Activated CD4-positive, CD25-positive, alpha-beta regulatory T cell treated with anti-CD3 and anti-CD28 coated beads, Interleukin-2, amount 50 U/mL, for 24 hours (primary cell): ENCODE results near the gene CAMK2D.

Experiments used
- ATAC-seq, 2 donors: fragments of 150-1000 bp; cut with Tn5 transposase; one replicate each; pipeline ENCODE4 v1.10.0; 2021; ENCODE audit warnings: mild to moderate bottlenecking in 1 of 2, moderate library complexity in 1 of 2

The CAMK2D gene

GRCh38 chr4:113762186-113763028 lies 869 bp upstream of the CAMK2D start:
- ATAC-seq, result peak; percentile 72 to 76

DNA sequence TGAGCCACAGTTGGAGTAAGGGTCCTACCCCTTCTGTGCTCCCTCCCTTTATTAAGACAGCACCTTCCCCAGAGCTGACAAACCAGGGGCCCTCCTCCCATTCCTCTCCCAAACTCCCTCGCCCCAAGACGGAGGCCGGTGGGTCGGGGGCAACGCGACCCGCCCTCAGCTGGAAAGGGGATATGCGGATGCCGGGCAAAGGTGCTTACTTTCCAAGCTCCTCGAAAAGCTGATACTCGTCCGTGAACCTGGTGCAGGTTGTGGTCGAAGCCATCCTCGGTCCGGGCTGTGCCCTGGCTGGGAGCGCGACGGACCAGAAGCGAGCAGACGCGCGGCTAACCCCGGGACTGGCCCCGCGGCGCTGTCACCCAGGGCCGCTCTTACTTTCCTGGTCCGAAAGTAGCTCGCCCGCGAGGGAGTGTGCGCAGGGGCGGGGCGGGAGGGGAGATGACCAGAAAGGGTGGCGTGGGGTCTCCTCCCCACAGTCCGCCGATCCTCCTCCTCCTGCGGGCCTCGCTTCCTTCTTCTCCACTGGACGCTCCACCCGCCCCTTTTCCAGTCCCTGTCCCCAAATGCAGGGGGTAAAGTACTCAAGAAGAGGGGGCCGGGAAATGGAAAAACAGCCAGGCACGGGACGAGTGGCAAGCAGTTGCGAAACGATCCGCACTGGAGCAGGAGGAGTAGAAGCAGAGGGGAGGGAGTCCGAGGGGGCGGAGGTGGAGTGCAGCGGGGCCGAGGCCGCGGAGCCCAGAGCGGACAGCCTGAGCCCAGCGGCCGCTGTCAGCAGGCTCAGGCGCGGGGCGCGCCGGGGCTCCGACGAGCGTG lies 531 bp downstream of the CAMK2D start:
- ATAC-seq, result peak; percentile 7 to 10

DNA sequence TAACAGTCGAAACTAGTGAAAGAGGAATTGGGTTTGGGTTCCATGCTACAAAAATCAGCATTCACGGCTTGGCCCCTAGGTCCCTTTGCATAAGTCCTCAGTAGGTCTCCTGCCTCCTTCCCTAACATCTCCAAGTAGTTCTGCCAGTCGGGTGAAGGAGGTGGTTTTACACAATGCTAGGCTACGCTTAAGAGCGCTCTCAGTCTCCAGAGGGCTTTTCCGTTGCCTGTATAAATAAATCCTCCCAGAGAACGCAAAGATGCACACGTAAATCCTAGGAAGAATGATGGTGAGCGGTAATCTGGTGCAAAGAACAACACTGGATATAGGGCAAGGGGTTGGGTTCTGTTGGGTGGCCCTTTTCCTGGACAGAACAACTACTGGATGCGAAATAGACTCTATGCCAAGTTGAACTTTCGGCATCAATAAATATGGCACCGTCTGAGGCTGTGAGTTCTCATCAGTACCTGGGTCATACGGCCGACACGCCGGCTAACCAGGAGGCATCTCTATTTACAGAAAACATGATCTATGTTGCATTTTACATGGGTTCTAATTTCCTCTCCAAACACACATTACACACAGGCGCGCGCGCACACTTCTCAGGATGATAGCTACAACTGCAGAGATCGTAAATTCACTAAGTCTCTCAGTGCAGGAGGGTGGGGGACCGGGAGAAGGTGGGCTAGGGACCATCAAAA lies 1.3 kb downstream of the CAMK2D start:
- ATAC-seq, result no peak

- no peak for ATAC-seq
These were observed 1.8 kb downstream of the CAMK2D start for GRCh38 chr4:113759696-113760093.

DNA sequence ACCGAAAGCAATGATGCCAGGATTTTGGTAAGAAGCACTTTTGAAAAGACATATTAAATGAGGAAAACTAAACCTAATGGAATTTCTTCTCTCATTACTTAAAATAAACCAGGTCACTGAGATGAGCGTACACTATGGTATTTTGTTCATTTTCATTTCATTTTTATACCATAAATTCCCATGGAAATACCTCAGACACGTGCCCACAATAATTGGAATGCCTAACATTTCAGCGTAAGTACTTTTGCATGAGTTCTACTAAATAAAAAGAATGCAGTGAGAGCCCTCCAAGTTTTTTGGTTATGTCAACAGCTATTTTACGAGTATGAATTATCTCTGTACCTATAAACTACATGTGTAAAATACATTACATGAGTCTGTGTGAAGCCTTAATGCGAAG lies 3.2 kb downstream of the CAMK2D start:
- ATAC-seq, result no peak

DNA sequence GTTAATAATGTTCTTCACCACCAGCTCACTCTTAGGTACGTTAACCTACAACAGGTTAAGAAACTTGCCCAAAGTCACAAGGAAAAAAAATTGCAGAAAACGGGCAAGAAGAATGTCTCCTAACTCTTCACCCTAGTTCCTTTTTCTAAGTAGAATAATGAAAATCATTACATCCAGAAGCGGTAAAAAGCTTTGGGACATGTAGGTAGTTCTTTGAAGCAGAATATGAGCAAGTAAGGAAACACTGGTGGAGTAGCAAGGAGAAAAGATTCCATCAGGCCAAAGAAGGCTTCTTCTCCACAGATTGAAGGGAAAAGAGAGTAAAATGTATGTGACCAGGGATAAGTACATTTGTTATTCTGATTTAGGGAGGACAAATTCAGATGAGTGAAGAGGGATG lies 4.1 kb downstream of the CAMK2D start:
- no peak for ATAC-seq

GRCh38 chr4:113756005-113756410 lies 5.5 kb downstream of the CAMK2D start:
- peak; percentile 83 to 88 for ATAC-seq

DNA sequence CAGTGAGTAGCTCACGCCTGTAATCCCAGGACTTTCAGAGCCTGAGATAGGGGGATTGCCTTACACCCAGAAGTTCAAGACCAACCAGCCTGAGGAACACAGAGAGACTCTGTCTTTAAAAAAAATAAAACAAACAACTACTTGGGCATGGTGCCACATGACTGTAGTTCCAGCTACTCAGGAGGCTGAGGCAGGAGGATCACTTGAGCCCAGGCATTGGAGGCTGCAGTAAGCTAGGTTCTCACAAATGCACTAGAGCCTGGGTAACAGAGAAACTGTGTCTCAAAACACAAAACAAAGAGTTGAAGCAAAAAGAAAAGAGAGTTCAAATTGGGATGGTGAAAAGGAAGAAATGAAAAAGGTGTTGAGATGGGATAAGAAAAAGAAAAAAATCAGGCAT lies 10.8 kb downstream of the CAMK2D start:
- ATAC-seq, result no peak

- ATAC-seq, result no peak
These were observed 11.2 kb downstream of the CAMK2D start for GRCh38 chr4:113750296-113750695.

DNA sequence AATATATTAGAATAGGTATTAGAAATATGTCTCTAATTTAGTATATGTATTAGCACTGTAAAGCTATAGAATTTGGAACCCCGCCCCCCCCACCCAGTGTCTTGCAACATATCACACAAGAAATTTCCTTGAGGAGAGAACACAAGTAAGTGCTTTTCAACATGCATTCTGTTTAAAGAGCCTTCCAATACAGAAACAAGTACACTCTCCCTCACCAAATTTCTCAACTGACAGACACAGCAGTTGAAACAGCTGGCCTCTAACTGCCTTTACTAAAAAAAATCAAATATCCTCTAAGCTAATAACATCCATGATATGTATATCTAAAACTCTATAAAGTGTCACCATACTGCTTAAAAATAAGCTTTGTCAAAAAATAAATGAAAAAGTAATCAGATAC lies 12.4 kb downstream of the CAMK2D start:
- no peak for ATAC-seq

DNA sequence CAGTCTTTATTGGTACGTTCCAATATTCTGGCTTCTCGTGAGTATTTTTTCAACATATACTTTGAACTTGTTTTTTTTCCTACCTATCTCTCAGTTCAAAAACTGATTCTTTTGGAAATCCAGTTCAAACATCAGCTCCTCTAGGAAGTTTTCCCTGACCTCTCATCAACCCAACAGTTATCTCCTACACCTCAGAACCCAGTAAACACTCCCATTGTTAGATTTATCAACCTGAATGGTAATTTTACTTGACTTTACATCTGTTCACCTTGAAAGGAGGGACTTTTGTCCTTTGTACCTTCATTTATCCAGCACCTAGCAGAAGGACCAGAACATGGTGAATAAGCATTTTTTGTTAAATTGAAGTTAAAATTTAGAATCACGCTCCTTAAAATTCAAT lies 13.6 kb downstream of the CAMK2D start:
- ATAC-seq, result no peak

- ATAC-seq, result no peak
These were observed 15.8 kb downstream of the CAMK2D start for GRCh38 chr4:113745711-113746110.

DNA sequence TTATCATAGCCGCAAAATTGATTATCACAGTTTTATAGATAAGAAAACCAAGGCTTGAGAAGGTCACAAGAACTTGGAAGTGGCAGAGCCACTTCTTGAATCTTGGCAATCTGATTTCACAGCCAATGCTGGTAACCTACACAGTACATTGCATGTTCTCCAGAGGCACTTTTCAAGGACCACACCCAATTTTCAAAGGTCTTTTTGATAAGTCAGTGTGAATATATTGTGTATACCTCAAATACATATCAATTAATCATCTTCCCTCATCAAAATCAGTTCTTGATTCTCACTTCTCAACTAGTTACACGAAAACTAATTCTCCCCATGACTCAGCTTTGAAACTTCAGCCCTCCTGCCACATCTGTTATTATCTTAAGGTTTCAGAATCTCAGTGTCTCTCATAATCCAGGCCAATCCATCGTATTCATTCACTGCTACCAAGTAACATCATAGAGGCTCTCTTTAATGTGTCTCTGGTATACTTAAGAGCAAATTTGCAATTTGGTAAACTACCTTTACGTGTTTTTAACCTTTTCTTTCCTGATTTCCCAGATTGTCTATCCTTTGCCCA lies 16.8 kb downstream of the CAMK2D start:
- ATAC-seq, result peak; percentile 84

DNA sequence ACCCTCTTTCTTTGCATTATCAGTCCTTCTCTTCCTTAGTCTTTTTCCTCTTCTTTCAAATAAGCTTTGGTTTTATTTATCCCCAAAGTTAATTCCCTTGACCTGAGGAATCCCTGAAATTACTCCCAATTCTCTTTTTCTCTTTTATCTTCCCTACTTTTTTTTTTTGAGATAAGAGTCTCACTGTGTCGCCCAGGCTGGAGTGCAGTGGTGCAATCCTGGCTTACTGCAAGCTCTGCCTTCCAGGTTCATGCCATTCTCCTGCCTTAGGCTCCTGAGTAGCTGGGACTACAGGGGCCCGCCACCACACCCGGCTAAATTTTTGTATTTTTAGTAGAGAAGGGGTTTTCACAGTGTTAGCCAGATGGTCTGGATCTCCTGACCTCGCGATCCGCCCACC lies 17.8 kb downstream of the CAMK2D start:
- no peak for ATAC-seq

DNA sequence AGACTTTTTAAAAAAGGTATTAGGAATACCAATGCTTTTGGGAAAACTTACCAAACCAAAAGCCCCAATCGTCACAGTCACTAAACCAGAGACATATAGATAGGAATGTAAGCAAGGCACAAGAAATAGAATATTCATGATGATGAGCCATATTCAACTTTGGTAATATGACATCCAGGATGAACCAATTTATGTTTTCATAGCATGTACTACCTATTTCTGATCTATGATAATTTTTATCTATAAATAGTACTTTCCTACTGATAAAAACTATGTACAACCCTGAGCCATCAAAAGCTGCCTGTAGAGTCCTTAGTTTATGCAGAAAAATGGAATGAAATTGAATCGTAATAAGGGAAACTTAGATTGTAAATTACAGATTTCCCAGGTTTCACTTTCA lies 18.9 kb downstream of the CAMK2D start:
- ATAC-seq, result no peak

DNA sequence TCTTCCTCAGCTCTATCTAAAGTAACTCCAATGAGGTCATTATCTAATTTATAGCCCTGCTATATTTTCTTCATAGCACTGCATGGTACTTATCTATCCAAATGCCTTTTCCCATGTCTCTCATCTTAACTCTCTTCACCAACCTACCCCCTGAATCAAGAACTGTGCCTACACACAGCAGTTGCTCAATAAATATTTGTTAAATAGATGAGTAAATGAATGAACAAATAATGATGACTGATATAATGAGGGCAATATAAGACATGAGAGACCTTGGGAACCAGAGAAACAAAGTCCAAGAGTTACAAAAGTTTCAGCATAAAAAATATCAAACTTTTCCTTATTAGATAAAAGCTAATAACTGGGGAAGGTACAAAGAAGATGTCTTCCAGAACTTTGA lies 19.6 kb downstream of the CAMK2D start:
- no peak for ATAC-seq

DNA sequence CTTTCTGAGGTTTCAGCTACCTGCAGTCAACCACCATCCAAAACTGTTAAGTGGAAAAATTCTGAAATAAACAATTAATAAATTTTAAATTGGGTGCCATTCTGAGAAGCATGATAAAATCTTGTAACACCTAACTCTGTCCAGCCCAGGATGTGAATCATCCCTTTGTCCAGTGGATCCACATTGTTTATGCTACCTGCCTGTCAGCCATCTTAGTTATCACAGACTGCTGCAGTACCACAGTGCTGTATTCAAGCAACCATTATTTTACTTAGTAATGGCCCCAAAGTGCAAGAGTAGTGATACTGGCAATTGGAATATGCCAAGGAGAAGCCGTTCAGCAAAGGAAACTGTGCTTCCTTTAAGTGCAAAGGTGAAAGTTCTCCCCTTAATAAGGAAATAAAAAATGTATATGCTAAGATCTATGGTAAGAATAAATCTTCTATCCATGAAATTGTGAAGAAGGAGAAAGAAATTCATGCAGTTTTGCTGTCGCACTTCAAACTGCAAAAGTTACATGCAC lies 20.6 kb downstream of the CAMK2D start:
- ATAC-seq, result no peak

DNA sequence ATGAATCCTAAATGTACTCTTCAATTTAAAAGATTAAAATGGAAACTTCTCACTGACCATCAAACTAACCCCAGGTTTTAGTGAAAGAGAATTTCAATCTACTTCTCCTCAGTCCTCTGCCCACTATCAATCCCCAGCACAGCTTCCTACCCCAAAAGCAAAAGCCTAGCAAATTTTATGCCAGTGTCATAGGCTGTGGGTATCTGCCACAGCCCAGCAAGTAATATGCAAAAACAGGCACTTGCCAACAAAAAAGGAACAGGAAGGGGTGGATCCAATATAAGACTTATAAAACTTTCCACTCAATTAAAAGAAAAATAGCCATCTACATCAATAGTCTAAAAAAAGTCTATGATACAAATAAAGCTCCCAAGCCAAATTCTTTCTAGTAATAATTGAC lies 22.3 kb downstream of the CAMK2D start:
- ATAC-seq, result no peak

GRCh38 chr4:113738251-113738650 lies 23.3 kb downstream of the CAMK2D start:
- no peak for ATAC-seq

DNA sequence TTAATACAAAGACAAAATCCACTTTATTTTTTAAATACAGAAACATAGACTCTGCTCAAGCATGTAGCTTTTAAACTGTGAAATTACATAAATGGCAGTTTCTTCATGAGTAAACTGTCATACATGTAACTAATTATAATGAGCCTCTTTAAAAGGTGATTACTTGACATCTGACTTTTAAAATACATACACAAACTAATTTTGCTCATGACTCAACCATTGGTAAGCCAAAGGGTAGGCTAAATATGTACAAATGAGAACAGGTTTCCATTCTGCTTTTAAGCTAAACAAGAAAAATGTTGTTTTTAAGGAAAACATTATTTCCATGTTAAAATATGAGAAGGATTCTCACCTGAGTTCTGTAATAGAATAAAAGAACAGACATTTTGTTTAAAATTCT lies 27.9 kb downstream of the CAMK2D start:
- ATAC-seq, result peak in 1 of 2 donors; percentile 48

DNA sequence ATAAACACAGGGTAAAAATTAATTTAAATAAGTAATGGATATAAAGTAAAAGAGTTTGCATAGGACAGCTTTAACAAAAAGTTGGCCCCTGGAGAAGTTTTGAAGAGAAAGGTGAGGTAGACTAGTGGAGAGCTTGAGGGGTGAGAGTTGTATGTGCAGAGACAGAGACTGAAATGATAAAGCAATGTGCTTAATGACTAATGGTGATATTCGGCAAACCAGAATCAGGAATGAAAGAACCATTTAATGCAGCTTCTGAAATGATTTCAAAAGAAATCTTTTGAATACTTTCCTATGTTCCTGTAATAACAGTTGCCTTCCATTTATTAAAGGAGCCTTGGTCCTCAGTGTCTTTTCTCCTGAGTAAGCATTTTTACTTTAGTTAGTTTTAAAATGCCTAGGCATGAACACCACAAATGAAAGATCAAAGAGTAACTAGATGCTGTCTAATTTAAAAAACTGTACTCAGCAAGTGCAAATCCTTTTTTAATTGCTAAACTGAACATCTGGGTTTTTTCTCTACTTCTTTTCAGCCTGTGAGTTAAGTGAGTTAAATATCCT lies 28.5 kb downstream of the CAMK2D start:
- ATAC-seq, result peak; percentile 34 to 49

- ATAC-seq, result peak; percentile 54 to 62
These were observed 30.9 kb downstream of the CAMK2D start for GRCh38 chr4:113730467-113731216.
